Activated CD4-positive, alpha-beta T cell treated with anti-CD3 and anti-CD28 coated beads, Interleukin-10, Interleukin-2, amounts not matched to agents 100 ng/mL and 50 ng/mL, durations not matched to agents 16 hours and 8 hours (primary cell): Measurements from ENCODE around the gene PRR23E.

Experiments used
- DNase-seq: peaks from one replicate; pipeline ENCODE4 v3.0.0-alpha.2; 2020

Gene PRR23E

GRCh38 chr3:127192576-127193232 is at the start of gene PRR23E:
PRR23E (plus strand) TSS chr3:127193131; CDS start chr3:127196686, 3,555 bp downstream.
- no peak for DNase-seq

- DNase-seq = no peak
These were observed 49.8 kb upstream of the PRR23E start for GRCh38 chr3:127143172-127143571.

GRCh38 chr3:127144631-127145030 is 48.3 kb upstream of the PRR23E start:
- DNase-seq = no peak

GRCh38 chr3:127145266-127145665 is 47.7 kb upstream of the PRR23E start:
- DNase-seq = no peak

GRCh38 chr3:127147291-127147885 is 45.5 kb upstream of the PRR23E start:
- no peak for DNase-seq

GRCh38 chr3:127149621-127150310 is 43.2 kb upstream of the PRR23E start:
- DNase-seq = no peak

- DNase-seq = no peak
These were observed 42.2 kb upstream of the PRR23E start for GRCh38 chr3:127150513-127151250.

GRCh38 chr3:127151251-127151564 is 41.7 kb upstream of the PRR23E start:
- DNase-seq = no peak

- DNase-seq = no peak
These were observed 40.8 kb upstream of the PRR23E start for GRCh38 chr3:127151992-127152650.

GRCh38 chr3:127152684-127153505 is 40.0 kb upstream of the PRR23E start:
- no peak for DNase-seq

- no peak for DNase-seq
These were observed 39.5 kb upstream of the PRR23E start for GRCh38 chr3:127153506-127153815.

- no peak for DNase-seq
These were observed 36.4 kb upstream of the PRR23E start for GRCh38 chr3:127156338-127157050.

GRCh38 chr3:127157171-127157828 is 35.6 kb upstream of the PRR23E start:
- DNase-seq = no peak

GRCh38 chr3:127158614-127159229 is 34.2 kb upstream of the PRR23E start:
- DNase-seq = no peak

GRCh38 chr3:127159543-127159942 is 33.4 kb upstream of the PRR23E start:
- no peak for DNase-seq

GRCh38 chr3:127161236-127161635 is 31.7 kb upstream of the PRR23E start:
- no peak for DNase-seq

- DNase-seq = no peak
These were observed 30.9 kb upstream of the PRR23E start for GRCh38 chr3:127161973-127162579.

GRCh38 chr3:127162947-127163645 is 29.8 kb upstream of the PRR23E start:
- no peak for DNase-seq

- DNase-seq = no peak
These were observed 28.3 kb upstream of the PRR23E start for GRCh38 chr3:127164615-127165014.

- DNase-seq = no peak
These were observed 27.9 kb upstream of the PRR23E start for GRCh38 chr3:127165036-127165435.
